ENCODE data around the gene TENM4.

GRCh38 chr11:79119491-79120284 is 321.1 kb downstream of the TENM4 start:
- TF ChIP-seq CTCF (IDR thresholded peaks at IDR 0.05; ENCODE audit: low read depth, low read length, poor library complexity, severe bottlenecking) (no peak), EZH2phosphoT487 (IDR thresholded peaks at IDR 0.05; ENCODE audit: borderline replicate concordance, low read length) (no peak)

All from DOHH2 (cell line).